H1 (cell line): Measurements from ENCODE around the gene SMTN. TPM values are rescaled to one million over a fixed set of nuclear protein-coding genes. Genes with fewer than 3 reads are reported as not detected.

Source experiments
- CTCF ChIA-PET: fragments of 300-600 bp; sonication (Branson Sonifier 250); formaldehyde crosslinking; loops from one replicate; lab custom pipeline; 2021; ENCODE audit not compliant: partially characterized antibody; lab: Charles Lee
- POLR2A ChIA-PET: fragments of 300-600 bp; sonication (Branson Sonifier 250); formaldehyde crosslinking; loops from one replicate; lab custom pipeline; 2021; ENCODE audit warnings: inconsistent platforms; ENCODE audit not compliant: partially characterized antibody; lab: Charles Lee
- DNase-seq, 2 experiments: peaks; one replicate each; pipeline versions ENCODE4 v3.0.0 to v3.0.0-alpha.2; 2010 to 2022; ENCODE audit warnings: low spot score in 2 of 2, low read depth in 1 of 2, mixed read lengths in 1 of 2
- FAIRE-seq: peaks from 2 replicates; lab custom pipeline; 2011; peaks lifted over from hg19 to GRCh38; lab: Jason Lieb, UNC
- H2AFZ ChIP-seq: 2 replicates; pipeline ENCODE4 v1.8.1; 2012; ENCODE audit warnings: low read length, inconsistent platforms
- H2AK5ac ChIP-seq: 2 replicates; pipeline ENCODE4 v1.6.1; 2013; ENCODE audit warnings: low read depth, low read length
- H2BK120ac ChIP-seq: replicated peaks from 2 replicates; pipeline ENCODE3; 2013; ENCODE audit warnings: low read depth, low read length, inconsistent platforms
- H2BK12ac ChIP-seq: 2 replicates; pipeline ENCODE4 v1.6.1; 2013; ENCODE audit warnings: low read depth, low read length
- H2BK15ac ChIP-seq: 2 replicates; pipeline ENCODE4 v1.6.1; 2013; ENCODE audit warnings: low read length
- H2BK20ac ChIP-seq: 2 replicates; pipeline ENCODE4 v1.6.1; 2013; ENCODE audit warnings: low read length
- H2BK5ac ChIP-seq: 2 replicates; pipeline ENCODE4 v1.6.1; 2013; ENCODE audit warnings: low read depth, low read length
- H3K14ac ChIP-seq: 2 replicates; pipeline ENCODE4 v1.6.1; 2013; ENCODE audit warnings: inconsistent platforms; ENCODE audit not compliant: insufficient read length
- H3K18ac ChIP-seq: 2 replicates; pipeline ENCODE4 v1.6.1; 2013; ENCODE audit warnings: low read length; ENCODE audit errors: extremely low read depth
- H3K23ac ChIP-seq: 2 replicates; pipeline ENCODE4 v1.6.1; 2013; ENCODE audit warnings: inconsistent platforms; ENCODE audit not compliant: insufficient read length
- H3K23me2 ChIP-seq: 2 replicates; pipeline ENCODE4 v1.6.1; 2013; ENCODE audit warnings: low read depth, low read length
- H3K27ac ChIP-seq: 2 replicates; pipeline ENCODE4 v1.6.1; 2011; ENCODE audit warnings: low read depth, low read length, inconsistent platforms
- H3K27me3 ChIP-seq, 4 experiments: replicated peaks in 1 of 4; 1 replicate in 1 of 4; 2 replicates in 3 of 4; pipeline versions ENCODE4 v1.6.1 to v1.8.1; 2011 to 2013; ENCODE audit warnings: low read length in 3 of 4, mild to moderate bottlenecking in 3 of 4, inconsistent platforms in 2 of 4, mixed read lengths in 2 of 4, moderate library complexity in 1 of 4; ENCODE audit not compliant: control insufficient read depth in 3 of 4, insufficient read depth in 3 of 4; ENCODE audit errors: extremely low read depth in 1 of 4
- H3K36me3 ChIP-seq, 4 experiments: 2 replicates each; pipeline versions ENCODE4 v1.6.1 to v1.8.1; 2011 to 2013; ENCODE audit warnings: mild to moderate bottlenecking in 4 of 4, low read length in 3 of 4, moderate library complexity in 2 of 4, control low read depth in 1 of 4, inconsistent platforms in 1 of 4; ENCODE audit not compliant: insufficient read depth in 4 of 4, control insufficient read depth in 2 of 4
- H3K4ac ChIP-seq: replicated peaks from 2 replicates; pipeline ENCODE3; 2013; ENCODE audit warnings: low read length, low read depth, mixed read lengths, inconsistent platforms; ENCODE audit not compliant: insufficient read length
- H3K4me1 ChIP-seq, 4 experiments: replicated peaks in 1 of 4; 1 replicate in 1 of 4; 2 replicates in 3 of 4; pipeline versions ENCODE4 v1.6.1 to v1.8.1; 2011 to 2013; ENCODE audit warnings: low read length in 3 of 4, inconsistent platforms in 2 of 4, mixed read lengths in 1 of 4; ENCODE audit not compliant: insufficient read depth in 4 of 4, control insufficient read depth in 3 of 4
- H3K4me2 ChIP-seq, 2 experiments: 2 replicates each; pipeline versions ENCODE4 v1.6.1 to v1.8.1; 2011 to 2013; ENCODE audit warnings: low read depth in 2 of 2, low read length in 2 of 2, control low read depth in 1 of 2, inconsistent platforms in 1 of 2, mild to moderate bottlenecking in 1 of 2; ENCODE audit not compliant: insufficient read depth in 1 of 2
- H3K4me3 ChIP-seq, 4 experiments: fragments of 200-600, 300-600 bp in 1 of 4; sonication (generic), shearing (Covaris generic), sonication (Bioruptor Twin) in 1 of 4; 2 replicates each; pipeline versions ENCODE4 v1.5.1 to v1.8.1; 2011 to 2016; ENCODE audit warnings: low read length in 4 of 4, low read depth in 3 of 4, control low read depth in 2 of 4, inconsistent platforms in 2 of 4, mild to moderate bottlenecking in 2 of 4, mixed read lengths in 1 of 4, moderate library complexity in 1 of 4; ENCODE audit not compliant: insufficient read depth in 2 of 4; ENCODE audit errors: extremely low read depth in 1 of 4
- H3K56ac ChIP-seq: replicated peaks from 2 replicates; pipeline ENCODE3; 2013; ENCODE audit warnings: low read depth, mild to moderate bottlenecking, mixed read lengths, low read length, inconsistent platforms; ENCODE audit not compliant: insufficient read length
- H3K79me1 ChIP-seq: 2 replicates; pipeline ENCODE4 v1.6.1; 2013; ENCODE audit warnings: low read depth, low read length, control low read depth
- H3K79me2 ChIP-seq, 2 experiments: 2 replicates each; pipeline versions ENCODE4 v1.6.1 to v1.8.1; 2012 to 2013; ENCODE audit warnings: low read length in 2 of 2, mild to moderate bottlenecking in 2 of 2, inconsistent platforms in 1 of 2; ENCODE audit not compliant: insufficient read depth in 2 of 2, control insufficient read depth in 1 of 2
- H3K9ac ChIP-seq, 4 experiments: replicated peaks in 1 of 4; 1 replicate in 1 of 4; 2 replicates in 3 of 4; pipeline versions ENCODE4 v1.6.1 to v1.8.1; 2011 to 2013; ENCODE audit warnings: low read depth in 3 of 4, low read length in 3 of 4, control low read depth in 2 of 4, mild to moderate bottlenecking in 2 of 4, moderate library complexity in 2 of 4, inconsistent platforms in 1 of 4; ENCODE audit errors: extremely low read depth in 1 of 4
- H3K9me3 ChIP-seq, 2 experiments: 2 replicates each; pipeline versions ENCODE4 v1.6.1 to v1.8.1; 2012 to 2013; ENCODE audit warnings: mild to moderate bottlenecking in 2 of 2, moderate library complexity in 2 of 2, control low read depth in 1 of 2, inconsistent platforms in 1 of 2, low read depth in 1 of 2, low read length in 1 of 2, mixed read lengths in 1 of 2; ENCODE audit not compliant: insufficient read depth in 2 of 2
- H4K20me1 ChIP-seq, 2 experiments: replicated peaks in 1 of 2; 2 replicates each; pipeline versions ENCODE3 to v1.8.1; 2011 to 2013; ENCODE audit warnings: inconsistent platforms in 2 of 2, low read length in 2 of 2, mild to moderate bottlenecking in 1 of 2; ENCODE audit not compliant: insufficient read depth in 2 of 2, control insufficient read depth in 1 of 2
- H4K5ac ChIP-seq: 2 replicates; pipeline ENCODE4 v1.6.1; 2013; ENCODE audit warnings: low read length, low read depth, mixed read lengths, inconsistent platforms; ENCODE audit not compliant: insufficient read length
- H4K8ac ChIP-seq: 2 replicates; pipeline ENCODE4 v1.8.0; 2013; ENCODE audit warnings: mild to moderate bottlenecking, moderate library complexity, low read length, inconsistent platforms; ENCODE audit not compliant: insufficient read depth; ENCODE audit errors: extremely low read depth
- H4K91ac ChIP-seq: replicated peaks from 2 replicates; pipeline ENCODE3; 2013; ENCODE audit warnings: low read length, mixed read lengths, inconsistent platforms; ENCODE audit not compliant: insufficient read length
- ATF3 ChIP-seq: IDR thresholded peaks from 2 replicates; pipeline ENCODE4 v1.6.1; 2011; ENCODE audit warnings: low read depth, mild to moderate bottlenecking, low read length; ENCODE audit not compliant: insufficient read depth
- CHD1 ChIP-seq: IDR thresholded peaks from 2 replicates; pipeline ENCODE4 v1.6.1; 2012; ENCODE audit warnings: low read depth, low read length, improper control_type of control experiment
- CREB1 ChIP-seq: IDR thresholded peaks from 2 replicates; pipeline ENCODE4 v1.6.1; 2012; ENCODE audit warnings: inconsistent platforms
- GTF2F1 ChIP-seq: IDR thresholded peaks from 2 replicates; pipeline ENCODE4 v1.6.1; 2012; ENCODE audit warnings: low read depth, low read length, improper control_type of control experiment, borderline replicate concordance
- POLR2AphosphoS5 ChIP-seq: IDR thresholded peaks from 2 replicates; pipeline ENCODE4 v1.6.1; 2011; ENCODE audit warnings: low read depth, low read length
- POU5F1 ChIP-seq: IDR thresholded peaks from 2 replicates; pipeline ENCODE4 v1.6.1; 2011; ENCODE audit warnings: low read depth, mild to moderate bottlenecking, low read length, moderate library complexity
- RNF2 ChIP-seq: fragments of 200-900, 300-1000 bp; sonication (generic); IDR thresholded peaks from 2 replicates; pipeline ENCODE4 v1.7.1; 2016; ENCODE audit warnings: borderline replicate concordance, low read depth, mild to moderate bottlenecking, antibody characterized with exemption, low read length; ENCODE audit not compliant: poor library complexity, severe bottlenecking; ENCODE audit errors: missing control alignments
- RXRA ChIP-seq: IDR thresholded peaks from 2 replicates; pipeline ENCODE4 v1.6.1; 2011; ENCODE audit warnings: low read depth, mild to moderate bottlenecking, low read length, moderate library complexity; ENCODE audit not compliant: insufficient read depth
- SIN3A ChIP-seq, 2 experiments: IDR thresholded peaks in 1 of 2; conservative IDR thresholded peaks in 1 of 2; 2 replicates each; pipeline ENCODE4 v1.6.1; 2011 to 2012; ENCODE audit warnings: low read length in 2 of 2, improper control_type of control experiment in 1 of 2, low read depth in 1 of 2, mild to moderate bottlenecking in 1 of 2
- TBP ChIP-seq: IDR thresholded peaks from 2 replicates; pipeline ENCODE4 v1.6.1; 2011; ENCODE audit warnings: low read depth, low read length, improper control_type of control experiment
- ZNF274 ChIP-seq: IDR thresholded peaks from 2 replicates; pipeline ENCODE4 v1.7.0; 2012; ENCODE audit warnings: low read length, borderline replicate concordance; ENCODE audit errors: extremely low read depth
- WGBS, 2 experiments: shearing (Covaris generic) in 1 of 2; methylation state at CpG; one replicate each; pipeline versions ENCODE4 v1.1.6 to v1.1.7; 2013 to 2015; ENCODE audit warnings: low lambda C conversion rate in 2 of 2, mixed read lengths in 2 of 2, inconsistent platforms in 1 of 2, low coverage in 1 of 2, missing lambda C conversion rate in 1 of 2; ENCODE audit not compliant: insufficient replicate concordance in 2 of 2, insufficient coverage in 1 of 2, insufficient read length in 1 of 2; ENCODE audit errors: extremely low coverage in 1 of 2, missing lambda C conversion rate in 1 of 2; 5-methylcytosine and 5-hydroxymethylcytosine counted together
- polyA plus RNA-seq, 7 experiments: library from polyadenylated mRNA; depleted of rRNA in 3 of 7; stranded (reverse) in 5 of 7; unstranded in 2 of 7; fragments of >200 nt in 5 of 7; fragments of 200-250 nt in 2 of 7; gene quantifications; 1 replicate in 5 of 7; 2 replicates in 1 of 7; 4 replicates in 1 of 7; pipeline versions ENCODE4 v1.2.1 to v1.2.3, GENCODE V29; 2011 to 2013; ENCODE audit warnings: missing spikeins in 2 of 7, mixed read lengths in 2 of 7
- total RNA-seq: library from RNA; stranded (reverse); fragmentation: NEBNext Ultra II Directional; extraction: Animal tissue kit (Norgen Biotek cat#: 25700); gene quantifications from 2 replicates; pipeline ENCODE4 v1.2.1, GENCODE V29; 2021

The SMTN gene
- total and polyA plus RNA-seq, 2 of the 8 experiments (the other 6 are each of a cell fraction or from before 2014, with no cell fraction given): 12.3 to 20.8 TPM

GRCh38 chr22:31105282-31105929 lies 24.3 kb downstream of the SMTN start:
- 74% methylated on average over 11 of the region's 11 CpGs; no CpG with 5 or more reads in 1 of the 2 experiments for WGBS, 2 experiments
- no peaks in the 10 kb centered on the region for H3K36me3 ChIP-seq
- H3K56ac ChIP-seq: no peak overlapping the region
- FAIRE-seq (no peak), DNase-seq (no peak)
- no peak overlapping the region for H4K91ac ChIP-seq
- H2BK5ac ChIP-seq: no peak overlapping the region; the same call in 1 of the 2 replicates
- H3K79me2 ChIP-seq: no peaks in the 10 kb centered on the region
- no peaks in the 10 kb centered on the region; the same call in 1 of the 2 replicates for H3K79me1 ChIP-seq
- no peaks in the 10 kb centered on the region for H3K9me3 ChIP-seq
- H2BK20ac ChIP-seq: no peak overlapping the region
- peak overlapping the region; percentile 61 to 66 for H3K4me2 ChIP-seq
- H3K9ac ChIP-seq: no peak overlapping the region
- peaks cover 10 to 23% (median 22%) of the 10 kb centered on the region in 4 experiments for H3K27me3 ChIP-seq
- POLR2A ChIA-PET: interaction anchor here (0.6 to 2.3 kb wide), 13 partner anchors 8 to 175 kb away, joined by 3 to 25 read pairs (median 4); partner anchors contain the start of genes INPP5J, MORC2, RNF185 and TUG1
- H3K23me2 ChIP-seq: peaks cover 8% of the 10 kb centered on the region; the same call in 1 of the 2 replicates
- CTCF ChIA-PET: interaction anchor here (0.7 to 16.8 kb wide), 27 partner anchors 10 to 187 kb away, joined by 3 to 207 read pairs (median 4); partner anchors contain the start of genes INPP5J, PIK3IP1, PLA2G3 and RNF185
- no peak overlapping the region for H3K23ac ChIP-seq
- H3K14ac ChIP-seq: no peak overlapping the region
- no peak overlapping the region for H4K8ac ChIP-seq
- no peak overlapping the region; the same call in 1 of the 2 replicates for H3K18ac ChIP-seq
- no peak overlapping the region for H2BK120ac ChIP-seq
- peak overlapping the region; percentile 22; the same call in 1 of the 2 replicates for H2BK12ac ChIP-seq
- H4K20me1 ChIP-seq: peaks cover 0 to 8% of the 10 kb centered on the region in 2 experiments
- H2BK15ac ChIP-seq: no peak overlapping the region
- H2AFZ ChIP-seq: no peak overlapping the region
- H3K27ac ChIP-seq: no peak overlapping the region
- H3K4me1 ChIP-seq: peaks cover 0 to 15% (median 11%) of the 10 kb centered on the region in 4 experiments; a peak in 5 of 7 replicates
- H2AK5ac ChIP-seq: no peak overlapping the region
- no peak overlapping the region for H4K5ac ChIP-seq
- peak overlapping the region in 2 of 4 experiments; percentile 7 to 46; a peak in 2 of 8 replicates for H3K4me3 ChIP-seq
- H3K4ac ChIP-seq: no peak overlapping the region
- TF ChIP-seq CREB1: no peak
- TF ChIP-seq RXRA: no peak
- no peak for TF ChIP-seq ATF3
- no peak for TF ChIP-seq ZNF274
- TF ChIP-seq CHD1: no peak
- no peak for TF ChIP-seq POU5F1
- no peak for TF ChIP-seq SIN3A (conservative IDR thresholded peaks at IDR 0.05 in 1 of 2, IDR thresholded peaks at IDR 0.05 in 1 of 2; ENCODE audit: low read depth in 1 of 2, low read length in 2 of 2)
- no peak for TF ChIP-seq RNF2
- TF ChIP-seq GTF2F1: no peak
- TF ChIP-seq POLR2AphosphoS5: no peak
- no peak for TF ChIP-seq TBP
